Measurements from ENCODE around the gene NCAM1. TPM values are rescaled to one million over a fixed set of nuclear protein-coding genes. Genes with fewer than 3 reads are reported as not detected.

NCAM1 gene
- total RNA-seq, 6 experiments from 2014 or later = 1.2 to 2.4 (median 1.8) TPM

- Histone ChIP-seq H3K9me3 (no peaks in the 10 kb centered on the region), H3K36me3 (no peaks in the 10 kb centered on the region), H3K4me3 (no peak overlapping the region), H3K27ac (no peak overlapping the region), H3K4me1 (no peaks in the 10 kb centered on the region), H3K27me3 (no peaks in the 10 kb centered on the region)
- TF ChIP-seq POLR2A (IDR thresholded peaks at IDR 0.05) (no peak), CTCF (IDR thresholded peaks at IDR 0.05) (no peak)
- DNase-seq (no peak), ATAC-seq (no peak)
- 29% methylated on average over 1 of the region's 1 CpG for WGBS (ENCODE audit: insufficient coverage, low coverage, low lambda C conversion rate, missing lambda C conversion rate)
- intact Hi-C loops (cut with DNase I) = no loop called here
Observed at GRCh38 chr11:113065330-113065729, 104.1 kb downstream of the NCAM1 start.

- intact Hi-C loops (cut with DNase I) = no loop called here
- no peak for DNase-seq
- no peak for ATAC-seq
- 44% methylated on average over 5 of the region's 5 CpGs for WGBS (ENCODE audit: insufficient coverage, low coverage, low lambda C conversion rate, missing lambda C conversion rate)
- Histone ChIP-seq H3K9me3 (no peaks in the 10 kb centered on the region), H3K4me3 (no peak overlapping the region), H3K27ac (no peak overlapping the region), H3K4me1 (no peaks in the 10 kb centered on the region), H3K27me3 (no peaks in the 10 kb centered on the region), H3K36me3 (no peaks in the 10 kb centered on the region)
- TF ChIP-seq CTCF (IDR thresholded peaks at IDR 0.05) (no peak), POLR2A (IDR thresholded peaks at IDR 0.05) (no peak)
Observed at GRCh38 chr11:113072237-113072858, 111.1 kb downstream of the NCAM1 start.

GRCh38 chr11:113073290-113073953 lies 112.2 kb downstream of the NCAM1 start:
- DNase-seq = no peak
- 56% methylated on average over 3 of the region's 3 CpGs for WGBS (ENCODE audit: insufficient coverage, low coverage, low lambda C conversion rate, missing lambda C conversion rate)
- Histone ChIP-seq H3K27me3 (no peaks in the 10 kb centered on the region), H3K36me3 (no peaks in the 10 kb centered on the region), H3K4me1 (no peaks in the 10 kb centered on the region), H3K9me3 (no peaks in the 10 kb centered on the region), H3K4me3 (no peak overlapping the region), H3K27ac (no peak overlapping the region)
- intact Hi-C loops (cut with DNase I) = no loop called here
- no peak for TF ChIP-seq CTCF (IDR thresholded peaks at IDR 0.05)
- no peak for TF ChIP-seq POLR2A (IDR thresholded peaks at IDR 0.05)
- ATAC-seq = no peak

GRCh38 chr11:113075586-113076095 lies 114.4 kb downstream of the NCAM1 start:
- no peak for TF ChIP-seq POLR2A (IDR thresholded peaks at IDR 0.05)
- TF ChIP-seq CTCF (IDR thresholded peaks at IDR 0.05) = no peak
- whole genome bisulfite sequencing (ENCODE audit: insufficient coverage, low coverage, low lambda C conversion rate, missing lambda C conversion rate) = 21% methylated on average over 1 of the region's 1 CpG
- ATAC-seq (no peak), DNase-seq (no peak)
- H3K36me3 ChIP-seq = no peaks in the 10 kb centered on the region
- H3K9me3 ChIP-seq = no peaks in the 10 kb centered on the region
- intact Hi-C loops (cut with DNase I) = no loop called here
- H3K4me1 ChIP-seq = no peaks in the 10 kb centered on the region
- no peaks in the 10 kb centered on the region for H3K27me3 ChIP-seq
- H3K4me3 ChIP-seq = no peak overlapping the region
- no peak overlapping the region for H3K27ac ChIP-seq

All from right lobe of liver (tissue), 6 donors.